ENCODE data around the gene CLMN. TPM values are rescaled to one million over a fixed set of nuclear protein-coding genes. Genes with fewer than 3 reads are reported as not detected.

The CLMN gene
- total and polyA plus RNA-seq, 9 of the 15 experiments (the other 6 are each of a cell fraction or from before 2014, with no cell fraction given): 0.01 to 0.18 (median 0.07) TPM; not detected in 4

DNA sequence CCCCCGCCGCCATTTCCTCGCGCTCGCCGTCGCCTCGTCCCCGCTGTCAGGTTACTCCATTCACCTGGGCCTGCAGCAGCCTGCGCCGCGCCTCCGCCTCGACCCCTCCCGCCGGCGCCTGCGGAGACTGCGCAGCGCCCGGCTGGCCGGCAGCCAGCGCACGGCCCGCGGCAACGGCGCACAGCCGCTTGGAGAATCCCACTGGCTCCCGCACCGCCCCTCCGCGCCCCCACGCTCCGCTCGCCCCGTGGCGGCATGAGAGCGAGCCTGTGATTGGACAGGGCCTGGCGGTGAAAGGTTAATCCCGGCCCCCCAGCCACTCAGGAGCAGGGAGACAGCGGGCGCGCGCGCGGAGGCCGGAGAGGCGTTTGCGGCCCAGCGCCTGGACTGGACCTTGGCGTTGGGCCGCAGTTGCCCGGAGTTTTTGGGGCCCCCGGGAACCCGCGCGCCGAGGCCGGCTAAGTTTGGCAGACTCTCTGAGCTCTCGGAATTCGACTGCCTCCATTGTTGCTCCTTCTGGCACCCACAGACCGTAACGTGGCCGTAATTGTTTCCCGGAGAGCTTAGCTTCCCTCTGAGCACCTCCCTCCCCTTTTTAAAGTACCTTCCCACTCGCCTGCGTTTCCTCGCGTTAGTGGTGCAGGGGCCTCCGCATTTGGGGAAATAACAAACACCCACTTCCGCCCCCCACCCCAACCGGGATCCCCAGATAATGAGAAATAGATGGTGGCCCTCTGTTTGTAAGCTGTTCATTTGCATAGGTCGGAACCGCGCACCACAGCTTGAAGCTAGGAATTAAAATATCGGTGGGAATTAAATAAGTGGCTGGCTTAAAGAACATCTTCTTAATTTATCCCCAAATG lies 162.2 kb downstream of the CLMN start, which contains the start of gene DICER1 (continued):
- TF ChIP-seq ZBTB34 (CRISPR knock-in tag; IDR thresholded peaks at IDR 0.05) (no peak), CXXC5 (CRISPR knock-in tag; IDR thresholded peaks at IDR 0.05) (peak; percentile 97), HNRNPH1 (optimal IDR thresholded peaks at IDR 0.05; ENCODE audit: low read depth, low read length) (peak; percentile 97), FOXK2 (conservative IDR thresholded peaks at IDR 0.05 in 1 of 2, IDR thresholded peaks at IDR 0.05 in 1 of 2; ENCODE audit: low read depth in 2 of 2) (no peak), NRF1 (conservative IDR thresholded peaks at IDR 0.05 in 1 of 2, IDR thresholded peaks at IDR 0.05 in 1 of 2) (peak; percentile 84 to 86), RAD21 (CRISPR knock-in tag; conservative IDR thresholded peaks at IDR 0.05 in 1 of 2, IDR thresholded peaks at IDR 0.05 in 1 of 2) (no peak), CBFA2T3 (IDR thresholded peaks at IDR 0.05) (no peak), NEUROD1 (IDR thresholded peaks at IDR 0.05; ENCODE audit: borderline replicate concordance, low read depth, low read length, partially characterized antibody) (peak; percentile 64), CTCF (IDR thresholded peaks at IDR 0.05 in 2 of 3, conservative IDR thresholded peaks at IDR 0.05 in 1 of 3; ENCODE audit: insufficient read depth in 2 of 3, low read depth in 1 of 3, low read length in 3 of 3) (no peak), SFPQ (IDR thresholded peaks at IDR 0.05; ENCODE audit: low read depth, low read length) (peak; percentile 75), HMG20B (CRISPR knock-in tag; IDR thresholded peaks at IDR 0.05) (no peak)
- TF ChIP-seq, protein P1, sequence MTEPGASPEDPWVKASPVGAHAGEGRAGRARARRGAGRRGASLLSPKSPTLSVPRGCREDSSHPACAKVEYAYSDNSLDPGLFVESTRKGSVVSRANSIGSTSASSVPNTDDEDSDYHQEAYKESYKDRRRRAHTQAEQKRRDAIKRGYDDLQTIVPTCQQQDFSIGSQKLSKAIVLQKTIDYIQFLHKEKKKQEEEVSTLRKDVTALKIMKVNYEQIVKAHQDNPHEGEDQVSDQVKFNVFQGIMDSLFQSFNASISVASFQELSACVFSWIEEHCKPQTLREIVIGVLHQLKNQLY (CRISPR knock-in tag; conservative IDR thresholded peaks at IDR 0.05): no peak

Data from K562 (cell line).